Activated CD8-positive, alpha-beta memory T cell treated with anti-CD3 and anti-CD28 coated beads for 48 hours (primary cell): ENCODE results near the gene ID4.
A peak's percentile ranks its signal among the peaks of the same experiment; 100 is the strongest.

Experiments
- DNase-seq, 3 experiments: peaks; one replicate each; pipeline ENCODE4 v3.0.0-alpha.2; 2020; ENCODE audit warnings: low read depth in 2 of 3, low spot score in 2 of 3

Gene ID4, protein sequence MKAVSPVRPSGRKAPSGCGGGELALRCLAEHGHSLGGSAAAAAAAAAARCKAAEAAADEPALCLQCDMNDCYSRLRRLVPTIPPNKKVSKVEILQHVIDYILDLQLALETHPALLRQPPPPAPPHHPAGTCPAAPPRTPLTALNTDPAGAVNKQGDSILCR

GRCh38 chr6:19836799-19837510 is at the start of gene ID4:
ID4 (plus strand) TSS chr6:19837370; CDS start chr6:19837755, 385 bp downstream.
- DNase-seq, result no peak

DNA sequence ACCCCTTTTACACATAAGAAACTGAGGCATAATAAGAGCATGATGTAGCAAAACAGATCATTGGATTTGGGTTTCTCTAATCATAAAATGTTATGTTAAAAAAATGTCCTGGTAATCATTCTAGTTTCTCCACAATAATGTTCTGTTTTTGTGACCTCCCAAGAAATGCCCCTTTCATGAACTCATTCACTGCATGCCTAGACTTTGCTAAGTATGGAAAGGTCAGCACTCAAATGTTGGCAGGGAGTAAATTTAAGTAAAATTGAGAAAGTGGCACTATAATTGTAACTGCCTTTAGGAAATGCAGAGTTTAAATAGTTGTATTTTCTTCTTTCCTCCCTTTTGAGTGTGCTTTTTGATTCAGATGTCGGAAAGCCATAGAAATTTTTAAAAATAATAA is 48.5 kb upstream of the ID4 start:
- no peak for DNase-seq

DNA sequence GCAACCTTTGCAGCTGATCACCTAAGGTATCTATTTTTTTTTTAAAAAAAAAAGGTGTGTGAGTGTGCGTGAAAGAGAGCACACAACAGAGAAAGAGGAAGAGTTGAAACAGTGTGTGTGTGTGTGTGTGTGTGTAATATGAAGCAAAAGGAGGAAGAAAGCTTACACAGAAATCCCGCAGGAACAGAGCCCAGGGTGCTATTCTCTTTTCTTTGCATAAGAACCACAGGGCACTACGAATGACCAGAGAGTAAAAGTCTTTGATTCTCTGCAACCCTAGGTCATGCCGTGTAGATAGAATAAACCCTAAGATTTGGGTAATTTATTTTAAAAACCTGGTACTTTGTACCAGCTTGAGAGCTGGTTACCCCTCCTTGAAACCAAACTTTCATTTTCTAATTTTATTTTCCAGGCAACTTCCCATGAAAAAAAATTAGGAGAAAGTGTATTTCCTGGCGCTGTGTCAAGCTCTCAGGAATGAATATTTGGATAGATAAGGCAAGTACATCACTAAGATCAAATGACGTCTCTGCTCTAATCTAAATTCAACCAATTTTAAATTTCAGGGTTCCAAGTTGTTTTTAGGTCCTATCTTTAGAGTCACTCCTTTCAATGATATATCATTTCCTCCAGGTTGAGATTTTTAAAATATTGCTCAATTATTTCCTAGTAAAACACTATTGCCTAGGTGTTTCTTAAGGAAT is 47.9 kb upstream of the ID4 start:
- DNase-seq, result no peak

GRCh38 chr6:19791267-19791666 is 45.9 kb upstream of the ID4 start:
- no peak for DNase-seq

DNA sequence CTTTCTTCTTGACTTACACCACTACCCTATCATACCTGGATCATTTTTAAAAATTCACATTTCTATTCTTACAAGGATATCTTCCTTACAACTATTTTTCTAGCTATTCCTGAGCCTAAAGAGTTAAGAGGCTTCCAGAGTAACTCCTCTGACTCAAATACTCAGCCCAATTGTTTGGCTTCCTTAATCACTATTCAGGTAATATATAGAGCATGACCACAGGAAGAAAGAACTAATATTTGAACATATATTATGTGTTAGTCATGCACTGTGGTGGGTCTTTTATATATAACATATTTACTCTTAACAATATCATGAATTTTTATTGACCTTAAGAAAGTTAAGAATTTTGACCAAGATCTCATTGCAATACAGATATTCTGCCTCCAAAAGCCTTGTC is 42.0 kb upstream of the ID4 start:
- no peak for DNase-seq

DNA sequence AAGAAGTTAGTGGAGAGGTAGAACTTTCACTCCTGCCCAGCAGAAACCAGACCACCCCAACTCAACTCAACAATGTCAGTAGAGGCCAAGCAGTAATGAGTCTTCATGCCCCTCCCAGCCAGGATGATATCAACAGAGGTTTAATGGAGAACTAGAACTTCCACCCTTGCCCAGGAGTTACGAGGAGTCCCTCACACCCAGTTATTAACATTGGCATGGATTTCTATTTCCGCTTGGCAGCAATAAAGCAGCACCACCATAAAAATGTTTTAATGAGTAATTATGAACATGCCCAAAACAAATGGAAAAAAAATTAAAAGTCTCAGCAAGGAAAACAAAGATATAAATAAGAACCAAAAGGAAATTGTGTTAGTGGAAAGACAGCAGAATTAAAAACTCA is 40.7 kb upstream of the ID4 start:
- no peak for DNase-seq

- DNase-seq, result no peak
These were observed 38.8 kb upstream of the ID4 start for GRCh38 chr6:19798362-19798761.

- no peak for DNase-seq
These were observed 34.5 kb upstream of the ID4 start for GRCh38 chr6:19802656-19803055.

DNA sequence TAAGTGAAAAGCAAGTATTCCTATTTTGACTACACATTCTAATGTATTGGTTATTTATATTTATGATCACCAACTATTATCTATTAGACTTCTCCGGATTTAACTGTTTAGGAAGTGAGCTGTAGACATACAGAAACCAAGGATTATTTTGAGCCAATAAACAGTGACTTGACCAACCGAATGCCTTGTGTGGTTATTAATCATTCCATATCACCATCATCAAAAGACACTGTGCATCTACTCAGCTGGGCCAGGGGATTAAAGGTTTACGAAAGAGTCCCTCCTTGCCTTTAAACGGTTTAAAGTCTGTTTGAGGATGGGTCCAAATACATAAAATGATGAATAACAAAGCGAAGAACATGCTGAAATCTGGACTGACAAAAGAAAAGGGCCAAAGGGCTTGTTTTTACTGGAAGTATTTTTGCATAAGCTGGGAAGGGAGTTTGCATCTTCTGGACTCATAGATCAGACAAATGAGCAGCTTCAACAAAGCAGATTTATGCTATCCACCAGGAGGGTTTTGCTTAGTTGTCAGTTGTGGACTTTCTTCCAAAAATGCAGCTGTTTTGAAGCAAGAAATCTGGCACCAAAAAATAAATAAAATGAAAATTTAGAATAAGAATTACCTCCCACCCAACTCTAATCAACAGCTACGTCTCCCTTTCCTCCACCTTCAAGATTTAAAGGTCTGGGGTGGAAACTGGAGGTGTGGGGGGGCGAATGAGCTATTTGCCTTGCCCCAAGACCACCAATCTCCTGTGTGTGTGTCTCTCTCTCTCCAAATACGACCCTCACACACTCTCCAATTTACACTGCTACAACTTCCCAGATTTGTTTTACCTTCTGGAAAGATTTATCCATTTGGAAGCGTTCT is 33.6 kb upstream of the ID4 start:
- no peak for DNase-seq

GRCh38 chr6:19804205-19805128 is 32.7 kb upstream of the ID4 start:
- peak; percentile 32 to 51 (median 48) for DNase-seq

DNA sequence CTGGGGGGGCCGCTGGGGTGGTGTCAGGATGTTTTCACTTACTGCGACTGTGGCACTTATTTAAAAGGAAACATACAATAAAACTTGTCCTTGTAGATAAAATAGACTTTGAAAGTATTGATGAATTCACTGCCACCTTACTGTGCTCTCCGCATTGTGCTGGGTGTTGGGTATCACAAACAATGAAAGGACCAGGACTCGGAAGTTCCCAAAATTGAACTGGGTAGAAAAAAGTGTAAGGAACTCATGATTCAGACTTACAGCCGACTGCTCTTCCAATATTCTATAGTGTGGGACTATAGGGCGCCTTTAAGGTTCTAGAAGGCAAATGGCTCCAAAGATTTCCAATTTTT is 32.1 kb upstream of the ID4 start:
- DNase-seq, result no peak

DNA sequence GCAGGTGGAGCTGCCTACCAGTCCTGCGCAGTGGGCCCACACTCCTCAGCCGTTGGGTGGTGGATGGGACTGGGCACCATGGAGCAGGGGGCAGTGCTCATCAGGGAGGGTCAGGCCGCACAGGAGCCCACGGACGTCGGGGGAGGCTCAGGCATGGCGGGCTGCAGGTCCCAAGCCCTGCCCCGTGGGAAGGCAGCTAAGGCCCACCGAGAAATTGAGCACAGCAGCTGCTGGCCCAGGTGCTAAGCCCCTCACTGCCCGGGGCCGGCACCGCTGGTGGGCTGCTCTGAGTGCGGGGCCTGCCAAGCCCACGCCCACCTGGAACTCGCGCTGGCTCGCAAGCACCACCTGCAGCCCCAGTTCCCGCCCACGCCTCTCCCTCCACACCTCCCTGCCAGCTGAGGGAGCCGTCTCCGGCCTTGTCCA is 30.2 kb upstream of the ID4 start:
- no peak for DNase-seq

DNA sequence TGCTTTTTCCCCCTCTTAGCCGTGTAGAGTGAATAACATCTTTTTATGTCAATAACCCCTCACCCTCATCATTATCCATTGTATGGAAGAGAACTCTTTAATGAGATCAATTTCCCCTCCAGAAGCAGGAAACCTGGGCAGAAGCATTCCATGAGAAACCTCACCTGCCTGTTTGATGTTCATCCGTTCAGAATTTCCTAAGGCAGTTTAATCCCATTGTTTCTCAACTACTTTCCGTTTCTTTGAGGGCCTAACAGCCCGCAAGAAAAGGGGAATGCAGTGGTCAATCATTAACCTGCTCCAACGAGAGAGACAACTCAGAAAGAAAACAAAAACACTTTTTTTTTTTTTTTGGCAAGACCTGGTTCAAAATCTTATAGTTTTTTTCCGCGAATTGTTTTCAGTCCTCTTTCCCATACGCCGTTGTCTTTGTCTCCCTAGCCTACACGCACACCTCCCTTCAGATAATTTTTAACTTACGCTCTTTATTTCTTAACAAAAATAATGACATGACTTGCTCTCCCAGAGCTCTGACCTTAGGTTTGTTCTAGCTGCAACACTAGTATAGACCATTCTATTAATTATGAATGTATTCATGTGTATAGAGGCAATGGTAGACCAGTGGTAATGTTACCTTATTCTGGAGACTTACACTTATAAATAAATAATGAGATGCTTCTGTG is 25.6 kb upstream of the ID4 start:
- DNase-seq, result no peak

DNA sequence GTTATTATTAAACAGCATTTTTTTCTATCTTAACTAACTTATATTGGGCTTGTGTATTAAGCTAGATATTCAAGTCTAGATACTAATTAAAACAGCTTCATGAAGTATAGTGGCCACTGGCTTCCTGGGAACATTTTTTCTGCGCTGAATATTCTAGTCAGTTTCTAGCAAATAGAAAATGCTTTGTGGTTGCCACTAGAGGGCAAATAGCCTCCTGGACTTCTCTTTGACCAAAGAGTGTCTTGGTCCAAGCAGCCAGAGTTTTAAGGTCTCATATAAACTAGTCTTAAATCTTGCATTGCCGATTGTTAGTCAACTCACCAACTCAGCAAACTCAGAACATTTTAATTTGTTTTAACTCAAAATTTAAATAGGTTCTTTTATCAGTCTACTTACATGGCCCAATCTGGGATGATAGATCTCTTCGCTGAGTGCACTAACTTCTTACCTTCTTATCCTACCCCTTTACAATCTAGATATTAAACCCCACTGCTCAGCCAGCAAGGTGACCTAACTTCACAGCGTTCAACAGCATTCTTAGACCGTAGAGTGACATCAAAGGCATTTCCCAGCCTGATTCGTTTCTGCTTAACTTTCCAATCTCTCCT is 24.6 kb upstream of the ID4 start:
- no peak for DNase-seq

DNA sequence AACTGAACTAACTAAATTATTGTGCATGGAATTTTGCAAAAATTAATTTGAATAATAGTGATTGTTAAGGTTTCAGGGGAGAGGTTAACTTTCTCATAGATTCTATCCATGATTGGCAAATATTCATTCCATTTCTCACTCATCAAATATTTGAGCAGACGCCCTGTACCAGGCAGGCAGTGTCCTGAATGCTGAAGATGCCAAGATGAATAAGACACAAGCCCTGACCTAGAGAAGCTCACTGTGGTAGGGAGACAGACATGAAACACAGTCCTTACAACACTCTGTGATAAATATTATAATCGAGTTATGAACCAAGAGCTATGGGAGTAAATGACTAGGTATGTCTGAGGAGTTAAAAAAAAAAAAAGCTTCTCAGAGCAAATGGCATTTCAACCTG is 18.4 kb upstream of the ID4 start:
- DNase-seq, result no peak

DNA sequence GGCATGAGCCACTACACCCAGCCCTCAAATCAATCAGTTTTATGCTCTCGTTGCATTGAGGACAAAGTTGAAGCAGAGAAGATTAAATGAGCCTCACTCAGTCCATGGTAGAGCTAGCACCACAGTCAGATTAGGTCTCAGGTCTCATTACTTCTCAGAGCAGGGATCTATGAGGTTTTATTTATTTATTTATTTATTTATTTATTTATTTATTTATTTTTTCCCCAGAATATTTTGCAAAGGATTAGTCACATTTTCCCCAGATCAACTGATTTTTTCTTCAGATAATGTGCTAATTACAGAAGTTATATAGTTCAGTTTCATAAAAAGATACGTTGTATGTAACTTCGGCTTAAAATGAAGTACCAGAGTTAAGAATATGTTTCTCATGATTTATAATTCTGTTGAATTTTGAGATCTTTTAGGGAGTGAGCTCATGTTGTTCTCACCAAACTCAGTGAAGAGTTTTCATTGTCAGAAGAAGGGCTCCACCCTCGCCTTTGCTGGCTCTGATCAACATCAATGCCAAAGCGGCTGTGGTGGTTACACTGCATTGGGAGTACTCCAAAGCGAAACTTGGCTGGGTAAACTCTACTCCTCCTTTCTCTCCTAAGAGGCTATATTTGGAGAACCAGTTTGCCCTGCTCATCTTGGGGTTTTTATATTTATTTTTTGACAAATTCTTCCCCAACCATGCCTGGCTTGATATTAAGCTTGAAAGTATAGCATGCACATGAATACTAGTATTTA is 12.9 kb upstream of the ID4 start:
- DNase-seq, result no peak

- DNase-seq, result no peak
These were observed 9.9 kb upstream of the ID4 start for GRCh38 chr6:19827247-19827646.

GRCh38 chr6:19827903-19828302 is 9.3 kb upstream of the ID4 start:
- DNase-seq, result no peak

GRCh38 chr6:19830171-19830570 is 7.0 kb upstream of the ID4 start:
- no peak for DNase-seq
